A673 (cell line): ENCODE data around the gene TTI1. TPM values are rescaled to one million over a fixed set of nuclear protein-coding genes. Genes with fewer than 3 reads are reported as not detected.

Experiments
- BruUV-seq: library from RNA; stranded (reverse); fragments of 400-500 nt; replicated peaks from 2 replicates; lab custom pipeline; 2021; lab: Mats Ljungman, UMichigan
- CTCF ChIA-PET: fragments of 300-600 bp; sonication (Branson Sonifier 250); formaldehyde crosslinking; loops from one replicate; lab custom pipeline; 2022; ENCODE audit warnings: antibody characterized with exemption; lab: Charles Lee
- POLR2A ChIA-PET: fragments of 300-600 bp; sonication (Branson Sonifier 250); formaldehyde crosslinking; loops from one replicate; lab custom pipeline; 2022; ENCODE audit warnings: antibody characterized with exemption; ENCODE audit not compliant: low non-redundant PET; lab: Charles Lee
- DNase-seq: peaks from one replicate; pipeline ENCODE4 v3.0.0-alpha.2; 2015; ENCODE audit warnings: low spot score
- H3K27ac ChIP-seq: fragments of 200-600 bp; sonication (generic); 2 replicates; pipeline ENCODE4 v1.5.1; 2016; ENCODE audit warnings: mixed run types, low read depth, mild to moderate bottlenecking, mixed read lengths, antibody characterized with exemption, low read length; ENCODE audit not compliant: poor library complexity, severe bottlenecking
- H3K27me3 ChIP-seq: fragments of 200-600 bp; sonication (generic); replicated peaks from 2 replicates; pipeline ENCODE4 v1.6.1; 2017; ENCODE audit warnings: mixed run types, low read depth, mild to moderate bottlenecking, mixed read lengths, antibody characterized with exemption, low read length; ENCODE audit not compliant: insufficient read depth, poor library complexity
- H3K36me3 ChIP-seq: fragments of 200-600 bp; sonication (generic); 2 replicates; pipeline ENCODE4 v1.6.1; 2016; ENCODE audit warnings: mixed run types, mild to moderate bottlenecking, mixed read lengths, antibody characterized with exemption, low read length; ENCODE audit not compliant: insufficient read depth, poor library complexity, severe bottlenecking
- H3K4me1 ChIP-seq: fragments of 200-600 bp; sonication (generic); 2 replicates; pipeline ENCODE4 v1.6.1; 2017; ENCODE audit warnings: mixed run types, mild to moderate bottlenecking, mixed read lengths, antibody characterized with exemption, low read length; ENCODE audit not compliant: insufficient read depth, poor library complexity, severe bottlenecking
- H3K4me3 ChIP-seq: fragments of 200-600 bp; sonication (generic); 2 replicates; pipeline ENCODE4 v1.5.1; 2016; ENCODE audit warnings: low read depth, mixed run types, mild to moderate bottlenecking, mixed read lengths, low read length; ENCODE audit not compliant: poor library complexity, severe bottlenecking
- H3K9me3 ChIP-seq: fragments of 200-600 bp; sonication (generic); 2 replicates; pipeline ENCODE4 v1.6.1; 2016; ENCODE audit warnings: mixed run types, low read depth, mild to moderate bottlenecking, mixed read lengths, antibody characterized with exemption, low read length; ENCODE audit not compliant: poor library complexity, severe bottlenecking
- CTCF ChIP-seq: fragments of 300-800, 200-600 bp; sonication (generic); conservative IDR thresholded peaks from 2 replicates; pipeline ENCODE4 v1.5.1; 2017; ENCODE audit warnings: low read depth, mild to moderate bottlenecking, antibody characterized with exemption, low read length, moderate library complexity, mixed read lengths
- EZH2 ChIP-seq: fragments of 200-600 bp; sonication (generic); IDR thresholded peaks from 2 replicates; pipeline ENCODE4 v1.6.1; 2017; ENCODE audit warnings: borderline replicate concordance, low read depth, mild to moderate bottlenecking, mixed read lengths, antibody characterized with exemption, low read length; ENCODE audit not compliant: poor library complexity, severe bottlenecking
- intact Hi-C: fragments of 100-400 bp; cut with micrococcal nuclease; formaldehyde crosslinking; loops from one replicate; pipeline ENCODE4 v1.10.0; 2022; ENCODE audit not compliant: unreplicated experiment
- total RNA-seq: library from RNA; stranded (reverse); gene quantifications from 2 replicates; pipeline ENCODE4 v1.2.3, GENCODE V29; 2021

The TTI1 gene
- total RNA-seq, 1 experiment from 2014 or later: 40.3 TPM

- intact Hi-C loops: no loop called here
- TF ChIP-seq EZH2: no peak
- TF ChIP-seq CTCF: no peak
- no peaks in the 10 kb centered on the region for H3K9me3 ChIP-seq
- H3K27ac ChIP-seq: no peak overlapping the region
- H3K4me3 ChIP-seq: no peak overlapping the region
- BruUV-seq: no TSS peak
- ChIA-PET CTCF (no interaction called here), POLR2A (interaction anchor here (0.5 kb wide), 1 partner anchor 25 kb away, joined by 3 read pairs; no protein-coding TSS in a partner anchor)
- H3K36me3 ChIP-seq: peaks cover 75% of the 10 kb centered on the region
- H3K4me1 ChIP-seq: no peaks in the 10 kb centered on the region
- DNase-seq: no peak
- no peaks in the 10 kb centered on the region for H3K27me3 ChIP-seq
Measured at GRCh38 chr20:38067717-38068365, 34.6 kb upstream of the TTI1 start.

- POLR2A ChIA-PET: interaction anchor here (0.5 kb wide), 1 partner anchor 24 kb away, joined by 3 read pairs; no protein-coding TSS in a partner anchor
- Histone ChIP-seq H3K9me3 (no peaks in the 10 kb centered on the region), H3K27ac (no peak overlapping the region), H3K4me3 (no peak overlapping the region), H3K27me3 (no peaks in the 10 kb centered on the region), H3K4me1 (no peaks in the 10 kb centered on the region), H3K36me3 (peaks cover 76% of the 10 kb centered on the region)
- no peak for TF ChIP-seq EZH2
- no peak for TF ChIP-seq CTCF
- BruUV-seq: no TSS peak
- DNase-seq: no peak
- intact Hi-C loops: no loop called here
- CTCF ChIA-PET: interaction anchor here (0.6 kb wide), 1 partner anchor 9 kb away, joined by 3 read pairs; no protein-coding TSS in a partner anchor
Measured at GRCh38 chr20:38066969-38067716, 33.9 kb upstream of the TTI1 start.

- ChIA-PET POLR2A (no interaction called here), CTCF (no interaction called here)
- no peak for DNase-seq
- no peak for TF ChIP-seq EZH2
- TF ChIP-seq CTCF: no peak
- H3K36me3 ChIP-seq: peaks cover 78% of the 10 kb centered on the region
- intact Hi-C loops: no loop called here
- BruUV-seq: no TSS peak
- no peaks in the 10 kb centered on the region for H3K4me1 ChIP-seq
- H3K27me3 ChIP-seq: no peaks in the 10 kb centered on the region
- no peak overlapping the region for H3K4me3 ChIP-seq
- H3K9me3 ChIP-seq: no peaks in the 10 kb centered on the region
- no peak overlapping the region for H3K27ac ChIP-seq
Measured at GRCh38 chr20:38065764-38066375, 32.6 kb upstream of the TTI1 start.
